ENCODE results near the gene LRRFIP1.

LRRFIP1 gene

DNA sequence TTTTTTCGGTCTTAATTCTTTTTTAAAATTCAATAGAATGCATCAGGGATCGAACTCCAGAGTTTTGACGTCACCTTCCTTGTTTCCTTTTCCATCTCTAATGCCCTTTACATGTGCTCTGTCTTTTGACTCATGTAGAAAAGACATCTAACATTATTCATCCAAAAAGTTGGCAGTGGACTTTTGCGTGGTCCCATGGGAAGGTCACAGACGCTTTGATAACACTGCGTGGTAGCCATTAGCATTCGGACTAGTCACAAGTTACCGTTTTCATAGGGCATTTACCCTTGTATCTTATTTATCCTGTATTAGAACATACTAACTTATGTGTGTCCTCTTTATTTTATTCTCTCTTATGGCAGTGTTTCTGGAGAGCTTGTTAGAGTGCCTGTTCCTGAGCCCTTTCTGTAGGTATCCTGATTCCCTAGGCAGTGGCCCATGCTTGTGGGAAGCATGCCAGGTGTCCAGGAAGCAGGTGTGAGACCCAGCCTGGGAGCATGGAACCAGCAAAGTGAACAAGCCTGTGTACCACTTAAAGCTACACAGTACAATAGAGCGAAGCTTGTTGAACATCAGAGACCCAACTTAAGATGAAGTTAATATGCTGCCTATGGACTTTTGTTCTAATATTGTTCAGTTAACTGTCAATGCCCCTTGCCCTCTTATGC, 97.6 kb downstream of the LRRFIP1 start:
- DNase-seq (ENCODE audit: low read depth) = no peak

- DNase-seq (ENCODE audit: low read depth) = no peak
Measured at GRCh38 chr2:237725661-237726060, 98.3 kb downstream of the LRRFIP1 start.

DNA sequence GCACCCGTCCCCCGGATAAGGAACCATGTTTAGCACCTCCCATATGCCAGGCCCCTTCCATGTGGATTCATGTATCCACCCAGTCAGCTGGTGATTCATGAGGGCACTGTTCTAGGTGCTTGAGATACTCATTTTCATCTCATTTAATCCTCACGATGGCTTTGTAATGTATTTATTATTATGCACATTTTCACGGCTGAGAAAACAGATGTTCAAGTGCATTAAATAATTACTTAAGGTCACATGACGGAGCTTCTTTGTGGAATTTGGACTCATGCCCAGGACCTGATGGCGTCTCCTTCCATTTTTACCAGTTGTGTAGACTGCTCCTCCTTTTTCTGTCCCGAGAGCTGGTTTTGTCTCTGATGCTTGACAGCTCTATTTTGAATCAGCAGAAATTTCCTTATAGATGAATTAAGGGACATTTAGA, 99.0 kb downstream of the LRRFIP1 start:
- DNase-seq (ENCODE audit: low read depth) = no peak

DNA sequence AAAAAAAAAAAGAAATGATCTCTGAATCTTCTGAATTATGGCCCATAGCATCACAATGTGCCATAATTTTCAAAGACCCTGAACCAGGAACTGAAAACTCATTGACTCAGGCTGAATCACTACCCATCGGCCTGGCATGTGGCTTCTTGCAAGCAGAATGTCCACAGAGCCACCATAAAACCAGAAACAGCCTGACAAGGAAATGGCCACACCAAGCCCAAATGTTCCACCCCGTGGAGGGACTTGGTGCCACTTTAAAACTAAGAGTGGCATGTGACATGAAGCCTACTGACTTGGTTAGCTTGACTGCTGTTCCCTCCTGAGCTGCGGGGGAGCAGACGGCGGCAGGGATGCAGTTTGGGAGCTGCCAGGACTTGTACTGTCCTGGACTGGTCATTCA, 100.0 kb downstream of the LRRFIP1 start:
- DNase-seq (ENCODE audit: low read depth) = no peak

GRCh38 chr2:237729681-237730475, 102.5 kb downstream of the LRRFIP1 start:
- no peak for DNase-seq (ENCODE audit: low read depth)

DNA sequence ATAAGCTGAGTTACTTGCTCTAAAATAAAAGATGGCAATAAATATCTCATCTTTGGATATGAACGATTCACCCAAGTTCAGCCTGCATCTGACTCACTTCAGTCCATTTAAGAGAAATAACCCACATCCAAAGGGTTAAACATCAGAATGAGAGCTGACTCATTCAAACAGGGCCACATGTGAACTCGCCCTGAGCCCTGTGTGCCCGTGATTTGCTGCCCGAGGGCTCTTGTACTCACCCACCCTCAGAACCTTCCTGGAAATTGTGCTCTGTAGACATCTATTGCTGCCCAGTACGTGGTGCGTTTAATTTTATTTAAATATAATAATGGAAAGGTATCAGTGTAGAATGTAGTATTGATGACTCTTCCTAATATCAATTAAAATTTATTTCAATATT, 104.3 kb downstream of the LRRFIP1 start:
- DNase-seq (ENCODE audit: low read depth) = peak; percentile 50

- no peak for DNase-seq (ENCODE audit: low read depth)
Measured at GRCh38 chr2:237732070-237732469, 104.7 kb downstream of the LRRFIP1 start.

DNA sequence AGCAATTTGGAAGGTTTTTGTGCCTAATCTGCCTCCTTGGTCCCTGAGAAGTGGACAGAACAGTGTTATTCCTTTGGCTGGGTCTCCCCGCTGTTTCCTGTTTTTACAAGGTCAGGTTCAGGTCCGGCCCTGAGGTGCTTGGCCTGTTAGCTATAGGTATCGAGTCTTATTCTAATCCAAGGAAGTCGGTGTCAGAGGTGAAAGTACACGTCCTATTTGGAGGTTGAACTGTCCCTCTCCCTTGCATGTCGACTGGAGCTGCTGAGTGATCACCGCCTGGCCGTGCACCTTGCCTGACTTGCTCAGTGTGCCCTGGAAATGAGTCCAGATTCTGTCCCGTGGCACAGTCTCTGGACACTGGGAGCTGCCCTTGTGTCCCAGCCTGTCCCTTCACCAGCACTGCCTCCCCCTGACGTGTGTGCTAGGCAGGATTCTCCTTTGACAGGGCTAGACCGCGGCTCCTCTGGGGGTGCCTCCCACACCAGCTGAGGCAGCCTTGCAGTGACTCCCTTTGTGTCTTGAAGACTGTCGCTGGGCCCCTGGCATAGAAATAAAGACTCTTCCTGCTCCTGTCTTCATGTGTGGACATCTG, 105.5 kb downstream of the LRRFIP1 start:
- DNase-seq (ENCODE audit: low read depth) = no peak

DNA sequence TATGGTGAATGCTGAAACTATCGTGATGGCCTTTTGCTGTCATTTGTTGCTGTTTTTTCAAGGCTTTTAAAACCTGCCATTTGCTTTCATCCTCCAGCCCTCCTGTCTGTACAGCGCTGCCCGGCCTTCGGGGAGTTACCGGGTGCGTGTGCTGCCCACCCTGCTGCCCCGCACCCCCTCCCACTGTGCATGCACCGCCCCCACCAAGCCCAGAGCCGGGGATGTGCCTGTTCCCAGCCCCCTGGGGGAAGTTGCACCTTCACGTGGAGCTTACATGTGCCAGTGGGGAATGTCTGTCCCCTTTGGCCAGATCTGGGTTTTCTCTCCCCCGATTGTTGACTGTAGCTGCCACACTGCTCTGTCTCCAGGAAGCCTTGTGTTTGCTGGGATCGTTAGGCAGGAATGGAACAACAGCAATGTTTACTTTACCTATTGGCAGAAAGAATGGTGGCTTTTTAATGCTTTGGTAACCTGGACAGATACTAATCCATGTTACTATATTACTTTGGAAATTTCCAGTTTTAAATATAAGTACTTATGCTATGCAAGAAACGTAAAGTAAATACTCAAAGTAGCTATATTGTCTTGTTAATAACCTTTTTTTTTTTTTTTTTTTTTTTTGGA, 106.4 kb downstream of the LRRFIP1 start:
- no peak for DNase-seq (ENCODE audit: low read depth)

- DNase-seq (ENCODE audit: low read depth) = no peak
Measured at GRCh38 chr2:237734905-237735623, 107.7 kb downstream of the LRRFIP1 start.

DNA sequence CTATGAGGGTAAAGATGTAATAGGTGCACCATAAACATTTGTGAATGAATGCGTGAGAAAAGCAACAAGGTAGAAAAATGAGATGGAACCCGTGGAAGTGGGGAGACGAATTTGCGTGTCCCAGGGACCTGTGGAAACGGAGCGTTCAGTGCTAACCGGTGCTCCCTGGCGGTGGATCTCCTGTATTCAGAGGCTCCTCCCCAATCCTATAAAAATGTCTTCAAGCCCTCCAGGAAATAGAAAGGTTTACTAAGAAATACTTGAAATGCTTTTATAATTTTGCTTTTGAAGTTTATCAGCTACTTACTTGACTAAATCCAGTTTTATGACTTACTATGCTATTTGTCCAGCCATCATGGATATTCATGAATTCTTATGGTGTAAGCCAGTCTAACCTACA, 108.4 kb downstream of the LRRFIP1 start:
- no peak for DNase-seq (ENCODE audit: low read depth)

- DNase-seq (ENCODE audit: low read depth) = no peak
Measured at GRCh38 chr2:237736783-237737182, 109.4 kb downstream of the LRRFIP1 start.

- no peak for DNase-seq (ENCODE audit: low read depth)
Measured at GRCh38 chr2:237737196-237737865, 109.9 kb downstream of the LRRFIP1 start.

DNA sequence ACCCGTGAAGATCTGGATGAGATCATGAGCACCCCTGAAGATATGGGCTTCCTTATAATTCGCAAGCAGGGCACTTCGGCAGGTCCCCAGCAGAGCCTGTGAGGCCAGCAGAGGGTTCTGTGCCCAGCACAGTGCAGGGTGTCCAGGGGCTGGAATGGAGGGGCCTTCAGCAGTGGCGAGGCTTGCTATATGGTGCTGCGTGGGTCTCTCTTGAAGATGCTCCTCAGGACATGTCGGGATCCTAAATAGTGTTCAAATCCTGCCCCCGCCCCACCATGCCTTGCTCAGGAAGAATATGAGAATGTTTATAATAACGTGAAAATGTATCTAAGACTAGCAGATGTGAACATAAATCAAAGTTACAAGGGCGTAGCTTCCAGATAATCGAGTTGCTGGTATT, 110.9 kb downstream of the LRRFIP1 start:
- no peak for DNase-seq (ENCODE audit: low read depth)

DNA sequence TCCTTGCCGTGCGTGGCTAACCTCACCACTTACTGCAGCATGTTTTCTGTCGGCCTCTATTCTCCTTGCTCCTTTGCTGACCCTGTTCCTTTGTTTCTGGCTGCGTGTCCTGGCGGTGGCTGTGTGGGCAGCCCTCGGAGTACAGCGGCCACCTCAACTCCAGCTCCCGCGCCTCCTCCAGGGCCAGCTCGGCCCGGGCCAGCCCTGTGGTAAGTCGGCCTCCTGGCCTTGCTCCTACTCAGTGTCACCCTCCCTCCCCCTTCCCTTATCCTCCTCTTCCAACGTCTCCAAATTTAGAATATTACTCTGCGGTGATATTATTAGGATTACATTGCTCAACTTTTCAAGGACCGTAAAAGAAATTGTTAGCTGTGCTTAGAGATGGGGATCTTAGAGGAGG, 111.7 kb downstream of the LRRFIP1 start:
- DNase-seq (ENCODE audit: low read depth) = no peak

- no peak for DNase-seq (ENCODE audit: low read depth)
Measured at GRCh38 chr2:237742191-237742590, 114.8 kb downstream of the LRRFIP1 start.

DNA sequence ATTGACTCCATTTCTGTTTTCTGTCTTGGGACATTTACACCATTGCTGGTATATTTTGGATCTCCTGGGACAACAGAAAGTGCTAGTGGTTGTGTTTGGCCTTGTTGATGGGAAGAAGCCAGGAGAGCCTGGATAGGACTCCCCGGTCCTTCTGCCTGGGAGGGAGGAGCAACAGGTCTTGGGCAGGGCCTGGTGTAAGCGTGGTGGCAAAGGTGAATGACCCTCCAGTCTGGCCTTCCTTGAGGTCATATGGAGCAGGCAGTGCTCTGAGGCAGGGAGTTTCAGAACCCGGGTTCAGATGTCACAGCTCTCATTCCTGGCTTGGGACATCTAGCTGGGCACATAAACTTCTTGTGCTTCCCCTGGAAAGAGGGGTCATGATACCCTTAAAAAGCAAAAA, 115.2 kb downstream of the LRRFIP1 start:
- no peak for DNase-seq (ENCODE audit: low read depth)

- DNase-seq (ENCODE audit: low read depth) = no peak
Measured at GRCh38 chr2:237743024-237743423, 115.6 kb downstream of the LRRFIP1 start.

DNA sequence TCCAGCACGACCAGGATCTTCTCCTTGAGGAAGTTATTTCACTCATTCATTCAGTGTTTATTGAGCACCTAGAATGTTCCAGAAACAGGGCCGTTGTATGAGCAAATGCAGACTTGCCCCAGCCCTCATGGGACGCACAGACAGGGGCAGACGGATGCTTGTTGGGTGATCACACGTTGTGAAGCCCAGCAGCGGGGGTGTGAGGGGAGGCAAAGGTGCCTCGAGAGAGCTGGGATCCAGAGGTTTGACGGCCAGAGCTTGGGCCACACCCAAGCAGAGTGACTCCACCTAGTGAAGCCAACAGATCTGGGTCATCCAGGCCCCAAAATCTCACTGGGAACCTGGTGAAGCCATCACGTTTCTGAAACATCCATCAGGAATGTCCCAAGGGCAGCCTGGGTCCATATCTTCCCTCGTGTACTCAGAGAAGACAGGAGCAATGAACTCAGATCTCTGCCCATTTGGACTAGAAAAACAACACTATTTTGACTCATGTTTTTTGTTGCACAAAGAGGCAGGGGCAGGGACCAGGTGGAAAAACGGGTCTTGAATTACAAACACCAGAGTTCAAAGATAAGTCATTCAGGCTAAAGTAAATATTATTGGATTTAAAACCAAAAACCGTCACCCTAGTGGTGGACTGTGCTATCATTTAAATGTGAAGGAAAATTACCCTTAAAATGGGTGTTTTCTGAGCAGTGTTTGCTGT, 116.3 kb downstream of the LRRFIP1 start:
- peak; percentile 19 for DNase-seq (ENCODE audit: low read depth)

DNA sequence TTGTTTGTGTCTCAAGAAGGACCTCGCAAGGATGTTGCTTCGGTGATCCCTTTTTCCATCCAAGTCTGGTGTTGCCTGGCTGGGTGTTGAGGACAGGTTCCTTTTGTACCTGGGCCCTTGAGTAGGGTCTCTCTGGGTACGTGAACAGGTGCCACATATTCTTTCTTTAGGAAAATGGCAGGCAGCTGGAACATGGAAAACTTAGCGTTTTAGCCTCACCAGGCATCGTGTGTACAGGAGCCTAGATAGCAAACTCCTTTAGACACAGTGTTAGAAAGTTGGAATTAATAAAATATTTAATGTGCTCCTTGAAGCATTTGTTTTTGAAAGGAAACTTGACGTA, 116.9 kb downstream of the LRRFIP1 start:
- no peak for DNase-seq (ENCODE audit: low read depth)

DNA sequence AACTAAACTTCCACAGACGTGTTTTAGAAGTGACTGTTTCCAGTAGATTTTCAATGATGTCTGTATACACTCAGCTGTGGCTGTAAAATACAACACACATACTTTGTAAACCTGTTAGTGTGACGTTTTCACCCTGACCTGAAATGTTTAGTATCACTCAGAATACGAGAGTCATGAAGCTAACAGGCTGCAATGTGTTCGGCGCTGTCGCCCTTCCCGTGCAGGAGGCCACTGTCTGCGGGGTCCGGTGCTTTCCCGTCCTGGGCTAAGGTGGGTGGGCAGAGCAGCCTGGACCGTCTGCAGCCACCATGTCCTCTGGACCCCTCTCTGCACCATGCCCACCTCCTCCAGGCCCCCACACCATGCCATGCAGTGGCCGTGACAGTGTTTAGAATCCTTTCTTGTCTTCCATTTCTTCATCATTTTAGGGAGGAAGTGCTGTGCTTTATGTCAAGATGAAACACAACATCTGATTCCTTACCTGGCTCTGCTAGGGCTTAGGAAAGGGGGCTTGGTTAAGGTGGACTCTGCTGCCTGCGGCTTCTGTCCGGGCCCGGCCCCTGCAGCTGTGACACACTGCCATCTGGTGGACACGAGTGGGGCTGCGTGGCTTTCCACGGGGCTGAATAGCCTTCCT, 117.3 kb downstream of the LRRFIP1 start:
- DNase-seq (ENCODE audit: low read depth) = peak; percentile 27

Measured in stromal cell of bone marrow (primary cell).